Kidney epithelial cell (primary cell): ENCODE results near the gene ITPR1. TPM values are rescaled to one million over a fixed set of nuclear protein-coding genes. Genes with fewer than 3 reads are reported as not detected.

ENCODE experiments used
- DNase-seq: peaks from one replicate; pipeline ENCODE4 v3.0.0-alpha.2; 2010; ENCODE audit warnings: low read depth
- H3K27me3 ChIP-seq: 2 replicates; pipeline ENCODE4 v1.6.0; 2011; ENCODE audit warnings: low read length; ENCODE audit not compliant: control insufficient read depth, insufficient read depth
- H3K36me3 ChIP-seq: 2 replicates; pipeline ENCODE4 v1.5.1; 2011; ENCODE audit warnings: low read length; ENCODE audit not compliant: control insufficient read depth, insufficient read depth
- H3K4me3 ChIP-seq: 2 replicates; pipeline ENCODE4 v1.5.1; 2011; ENCODE audit warnings: low read depth, mild to moderate bottlenecking, control low read depth, low read length
- total RNA-seq: library from RNA; depleted of rRNA; stranded (reverse); fragments of >200 nt; gene quantifications from 2 replicates; pipeline ENCODE4 v1.2.3, GENCODE V29; 2015
- TF ChIP-seq, protein P1 (sequence below): IDR thresholded peaks from 2 replicates; pipeline ENCODE4 v1.5.1; 2011; ENCODE audit warnings: mild to moderate bottlenecking, moderate library complexity, low read length, control low read depth, inconsistent platforms; ENCODE audit not compliant: insufficient read depth, poor library complexity, severe bottlenecking

ITPR1 gene
- total RNA-seq, 1 donor from 2014 or later: 8.9 TPM

GRCh38 chr3:4688411-4688810 lies 195.3 kb downstream of the ITPR1 start:
- Histone ChIP-seq H3K27me3 (no peaks in the 10 kb centered on the region), H3K36me3 (no peaks in the 10 kb centered on the region), H3K4me3 (no peak overlapping the region)
- TF ChIP-seq, protein P1, sequence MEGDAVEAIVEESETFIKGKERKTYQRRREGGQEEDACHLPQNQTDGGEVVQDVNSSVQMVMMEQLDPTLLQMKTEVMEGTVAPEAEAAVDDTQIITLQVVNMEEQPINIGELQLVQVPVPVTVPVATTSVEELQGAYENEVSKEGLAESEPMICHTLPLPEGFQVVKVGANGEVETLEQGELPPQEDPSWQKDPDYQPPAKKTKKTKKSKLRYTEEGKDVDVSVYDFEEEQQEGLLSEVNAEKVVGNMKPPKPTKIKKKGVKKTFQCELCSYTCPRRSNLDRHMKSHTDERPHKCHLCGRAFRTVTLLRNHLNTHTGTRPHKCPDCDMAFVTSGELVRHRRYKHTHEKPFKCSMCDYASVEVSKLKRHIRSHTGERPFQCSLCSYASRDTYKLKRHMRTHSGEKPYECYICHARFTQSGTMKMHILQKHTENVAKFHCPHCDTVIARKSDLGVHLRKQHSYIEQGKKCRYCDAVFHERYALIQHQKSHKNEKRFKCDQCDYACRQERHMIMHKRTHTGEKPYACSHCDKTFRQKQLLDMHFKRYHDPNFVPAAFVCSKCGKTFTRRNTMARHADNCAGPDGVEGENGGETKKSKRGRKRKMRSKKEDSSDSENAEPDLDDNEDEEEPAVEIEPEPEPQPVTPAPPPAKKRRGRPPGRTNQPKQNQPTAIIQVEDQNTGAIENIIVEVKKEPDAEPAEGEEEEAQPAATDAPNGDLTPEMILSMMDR: no peak
- no peak for DNase-seq

DNA sequence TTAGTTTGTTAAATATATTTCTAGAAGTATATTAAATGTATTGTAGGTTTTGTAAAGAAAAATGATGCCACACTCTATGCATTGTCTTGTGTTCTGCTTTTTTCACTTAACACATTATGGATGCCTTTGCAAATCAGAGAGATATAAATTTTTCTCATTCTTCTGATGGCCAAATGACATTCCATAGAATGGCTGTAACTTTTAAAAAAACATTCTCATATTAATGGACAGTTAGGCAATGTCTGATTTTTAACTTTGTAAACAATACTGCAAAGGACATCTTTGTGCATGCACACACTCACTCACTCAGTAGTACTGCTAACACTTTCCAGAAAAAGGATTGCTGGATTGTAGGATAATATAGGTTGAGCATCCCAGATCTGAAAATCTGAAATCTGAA lies 195.9 kb downstream of the ITPR1 start:
- H3K27me3 ChIP-seq: no peaks in the 10 kb centered on the region
- TF ChIP-seq, protein P1: no peak
- H3K4me3 ChIP-seq: no peak overlapping the region
- no peak for DNase-seq
- H3K36me3 ChIP-seq: no peaks in the 10 kb centered on the region

DNA sequence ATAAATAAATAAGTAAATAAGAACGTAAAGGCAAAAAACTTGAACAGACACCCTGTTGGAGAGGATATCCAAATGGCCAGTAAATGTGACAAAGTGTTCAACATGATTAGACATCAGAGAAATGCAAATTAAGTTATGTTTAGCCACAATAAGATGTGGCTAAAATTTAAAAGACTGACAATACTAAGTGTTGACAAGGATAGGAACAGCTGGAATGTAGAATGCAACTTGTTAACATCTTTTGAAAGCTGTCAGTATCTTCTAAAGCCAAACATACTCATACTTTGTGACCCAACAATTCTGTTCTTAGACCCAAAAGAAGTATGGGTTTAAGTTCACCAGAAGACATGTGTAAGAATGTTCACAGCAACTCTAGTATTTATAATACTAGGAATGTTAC lies 197.1 kb downstream of the ITPR1 start:
- Histone ChIP-seq H3K27me3 (no peaks in the 10 kb centered on the region), H3K36me3 (no peaks in the 10 kb centered on the region), H3K4me3 (no peak overlapping the region)
- DNase-seq: no peak
- TF ChIP-seq, protein P1: no peak

DNA sequence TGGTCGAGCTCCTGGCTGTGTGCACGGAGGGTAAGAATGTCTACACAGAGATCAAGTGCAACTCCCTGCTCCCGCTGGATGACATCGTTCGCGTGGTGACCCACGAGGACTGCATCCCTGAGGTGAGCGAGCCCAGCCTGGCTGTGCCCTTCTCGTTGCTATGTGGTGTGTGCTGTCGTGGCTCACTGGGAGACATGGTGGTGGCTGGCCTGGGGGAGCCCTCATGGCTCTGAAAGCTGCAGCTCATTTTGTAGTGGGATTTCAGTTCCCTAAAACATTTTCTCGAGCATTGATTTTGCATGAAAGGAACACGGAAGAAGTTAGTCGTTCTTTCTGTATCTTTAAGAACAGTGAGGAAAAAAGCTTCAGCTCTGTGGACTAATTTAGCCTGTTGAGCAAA lies 200.5 kb downstream of the ITPR1 start:
- TF ChIP-seq, protein P1: no peak
- no peak for DNase-seq
- Histone ChIP-seq H3K36me3 (no peaks in the 10 kb centered on the region), H3K4me3 (no peak overlapping the region), H3K27me3 (no peaks in the 10 kb centered on the region)

- TF ChIP-seq, protein P1: no peak
- Histone ChIP-seq H3K4me3 (no peak overlapping the region), H3K36me3 (no peaks in the 10 kb centered on the region), H3K27me3 (no peaks in the 10 kb centered on the region)
- no peak for DNase-seq
Observed at GRCh38 chr3:4695846-4696245, 202.7 kb downstream of the ITPR1 start.

GRCh38 chr3:4696266-4696665 lies 203.1 kb downstream of the ITPR1 start:
- H3K27me3 ChIP-seq: no peaks in the 10 kb centered on the region
- no peak for DNase-seq
- no peaks in the 10 kb centered on the region for H3K36me3 ChIP-seq
- H3K4me3 ChIP-seq: no peak overlapping the region
- TF ChIP-seq, protein P1: no peak
